Skeletal muscle tissue (tissue), 4 donors: ENCODE data around the gene NCAM1. TPM values are rescaled to one million over a fixed set of nuclear protein-coding genes. Genes with fewer than 3 reads are reported as not detected.

Experiments
- H3K27ac ChIP-seq: one replicate; pipeline ENCODE4 v1.7.0; 2013; ENCODE audit warnings: mild to moderate bottlenecking, low read depth, low read length, inconsistent platforms
- H3K27me3 ChIP-seq, 3 donors: one replicate each; pipeline ENCODE4 v1.7.0; 2013; ENCODE audit warnings: low read length in 3 of 3; ENCODE audit not compliant: control insufficient read depth in 3 of 3, insufficient read depth in 3 of 3
- H3K36me3 ChIP-seq, 3 donors: one replicate each; pipeline ENCODE4 v1.7.0; 2013; ENCODE audit warnings: low read length in 3 of 3; ENCODE audit not compliant: control insufficient read depth in 3 of 3, insufficient read depth in 3 of 3
- H3K4me1 ChIP-seq, 3 donors: one replicate each; pipeline ENCODE4 v1.7.0; 2013; ENCODE audit warnings: low read length in 3 of 3, mild to moderate bottlenecking in 3 of 3; ENCODE audit not compliant: control insufficient read depth in 3 of 3, insufficient read depth in 3 of 3
- H3K4me3 ChIP-seq, 3 donors: one replicate each; pipeline ENCODE4 v1.7.0; 2013; ENCODE audit warnings: low read length in 3 of 3
- H3K9ac ChIP-seq, 3 donors: one replicate each; pipeline ENCODE4 v1.7.0; 2013; ENCODE audit warnings: low read length in 3 of 3, mild to moderate bottlenecking in 3 of 3, moderate library complexity in 2 of 3, low read depth in 1 of 3
- H3K9me3 ChIP-seq, 3 donors: one replicate each; pipeline ENCODE4 v1.7.0; 2013; ENCODE audit warnings: low read length in 3 of 3; ENCODE audit not compliant: control insufficient read depth in 3 of 3
- total RNA-seq: library from RNA; depleted of rRNA; stranded (reverse); fragments of >200 nt; gene quantifications from one replicate; pipeline ENCODE4 v1.2.3, GENCODE V29; 2014
- donor health status: Osteomylitis.

Gene NCAM1
- total RNA-seq, 1 donor from 2014 or later: 63.7 TPM

DNA sequence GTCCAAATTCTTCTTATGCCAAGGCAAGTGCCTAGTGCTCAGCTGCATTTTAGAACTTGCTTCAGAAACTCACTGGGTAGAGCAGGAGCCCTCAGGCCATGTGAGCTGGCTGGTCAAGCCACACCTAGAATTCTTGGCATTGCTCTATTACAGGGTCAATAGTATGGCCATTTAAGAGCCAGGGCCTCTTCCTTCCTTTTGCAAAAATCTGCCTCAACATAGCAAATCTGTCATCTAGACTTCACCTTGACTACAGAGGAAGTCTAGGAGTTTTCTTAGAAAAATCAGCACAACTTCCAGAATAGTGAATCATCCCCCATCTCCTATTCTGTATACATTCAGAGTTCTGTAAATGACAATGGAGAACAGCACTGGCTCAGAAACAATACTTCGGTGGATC lies 241.2 kb downstream of the NCAM1 start:
- H3K9me3 ChIP-seq: no peaks in the 10 kb centered on the region
- no peak overlapping the region for H3K9ac ChIP-seq
- H3K27ac ChIP-seq: no peak overlapping the region
- H3K36me3 ChIP-seq: peaks cover 0 to 3% (median 0%) of the 10 kb centered on the region in 3 donors
- H3K4me3 ChIP-seq: no peak overlapping the region
- H3K27me3 ChIP-seq: no peaks in the 10 kb centered on the region
- H3K4me1 ChIP-seq: no peaks in the 10 kb centered on the region

- Histone ChIP-seq H3K27ac (no peak overlapping the region), H3K9ac (no peak overlapping the region), H3K36me3 (peaks cover 0 to 10% (median 3%) of the 10 kb centered on the region in 3 donors), H3K9me3 (no peaks in the 10 kb centered on the region), H3K4me3 (no peak overlapping the region), H3K27me3 (no peaks in the 10 kb centered on the region), H3K4me1 (no peaks in the 10 kb centered on the region)
Observed at GRCh38 chr11:113203141-113203753, 242.0 kb downstream of the NCAM1 start.

DNA sequence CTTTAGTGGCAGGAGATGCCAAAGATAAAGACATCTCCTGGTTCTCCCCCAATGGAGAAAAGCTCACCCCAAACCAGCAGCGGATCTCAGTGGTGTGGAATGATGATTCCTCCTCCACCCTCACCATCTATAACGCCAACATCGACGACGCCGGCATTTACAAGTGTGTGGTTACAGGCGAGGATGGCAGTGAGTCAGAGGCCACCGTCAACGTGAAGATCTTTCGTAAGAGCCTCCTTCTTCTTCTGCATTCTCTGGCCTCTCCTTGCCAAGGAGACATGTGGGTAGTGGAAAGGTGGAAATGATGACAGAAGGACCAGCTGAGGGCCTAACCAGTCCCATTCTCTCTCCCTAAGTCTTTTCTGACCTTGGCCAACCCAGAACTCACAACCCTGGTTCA lies 243.1 kb downstream of the NCAM1 start:
- H3K36me3 ChIP-seq: peaks cover 0 to 12% (median 3%) of the 10 kb centered on the region in 3 donors
- H3K9ac ChIP-seq: no peak overlapping the region
- H3K27me3 ChIP-seq: no peaks in the 10 kb centered on the region
- H3K4me3 ChIP-seq: no peak overlapping the region
- H3K9me3 ChIP-seq: no peaks in the 10 kb centered on the region
- no peaks in the 10 kb centered on the region for H3K4me1 ChIP-seq
- H3K27ac ChIP-seq: no peak overlapping the region

DNA sequence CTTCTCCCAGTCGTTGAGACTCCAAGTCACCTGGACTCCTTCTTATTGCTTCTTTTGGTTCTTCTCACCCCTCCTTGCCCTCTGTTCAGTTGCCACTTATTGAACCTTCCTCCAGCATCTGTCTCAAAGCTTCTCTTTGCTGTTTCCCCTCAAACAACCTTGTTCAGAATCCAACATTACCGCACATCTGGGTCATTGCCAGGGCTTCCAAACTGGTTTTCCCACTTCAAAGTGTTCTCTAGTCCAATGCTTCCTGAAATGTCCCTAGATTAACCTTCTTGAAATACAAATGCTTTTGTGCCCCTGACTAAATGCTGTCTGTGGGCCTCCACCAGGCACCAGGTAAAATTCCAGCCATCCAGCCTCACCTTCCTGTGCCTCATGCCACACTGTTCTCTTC lies 252.3 kb downstream of the NCAM1 start:
- H3K27me3 ChIP-seq: no peaks in the 10 kb centered on the region
- no peaks in the 10 kb centered on the region for H3K4me1 ChIP-seq
- no peak overlapping the region for H3K27ac ChIP-seq
- H3K9ac ChIP-seq: no peak overlapping the region
- H3K36me3 ChIP-seq: peaks cover 0 to 4% (median 0%) of the 10 kb centered on the region in 3 donors
- no peak overlapping the region for H3K4me3 ChIP-seq
- no peaks in the 10 kb centered on the region for H3K9me3 ChIP-seq

DNA sequence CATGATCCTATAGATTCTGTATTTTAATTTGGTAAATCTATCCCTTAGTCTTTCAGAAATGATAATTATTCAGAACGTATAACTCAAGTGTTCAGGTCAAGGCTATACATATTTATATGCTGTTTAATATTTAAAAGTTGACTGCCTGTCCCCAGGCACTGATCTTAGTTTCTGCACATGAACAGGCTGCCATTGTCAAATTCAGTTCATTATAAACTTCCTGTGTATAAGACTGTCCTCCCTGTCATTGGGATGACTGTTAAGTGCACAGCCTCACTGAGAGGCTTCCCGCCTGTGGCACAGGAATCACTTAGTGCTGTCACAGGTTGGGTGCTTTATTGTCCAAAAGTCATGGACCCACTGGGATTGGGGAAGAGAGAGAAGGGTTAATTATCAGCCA lies 261.0 kb downstream of the NCAM1 start:
- H3K4me1 ChIP-seq: no peaks in the 10 kb centered on the region
- no peak overlapping the region for H3K27ac ChIP-seq
- H3K36me3 ChIP-seq: peaks cover 0 to 2% (median 0%) of the 10 kb centered on the region in 3 donors
- H3K9me3 ChIP-seq: no peaks in the 10 kb centered on the region
- H3K9ac ChIP-seq: no peak overlapping the region
- H3K4me3 ChIP-seq: no peak overlapping the region
- H3K27me3 ChIP-seq: no peaks in the 10 kb centered on the region

DNA sequence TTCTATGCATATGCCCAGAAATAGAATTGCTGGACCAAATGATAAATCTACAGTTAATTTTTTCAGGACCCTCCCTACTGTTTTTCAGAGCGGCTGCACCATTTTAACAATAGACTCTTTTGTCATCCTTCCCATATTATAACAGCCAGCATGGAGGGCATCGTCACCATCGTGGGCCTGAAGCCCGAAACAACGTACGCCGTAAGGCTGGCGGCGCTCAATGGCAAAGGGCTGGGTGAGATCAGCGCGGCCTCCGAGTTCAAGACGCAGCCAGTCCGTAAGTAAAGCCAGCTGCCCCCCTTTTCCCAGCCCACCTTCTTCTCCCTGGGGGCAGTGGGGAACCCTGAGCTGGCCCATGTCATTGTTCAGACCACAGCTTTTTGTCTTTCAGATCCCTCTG lies 273.7 kb downstream of the NCAM1 start:
- Histone ChIP-seq H3K4me3 (no peak overlapping the region), H3K36me3 (peaks cover 0 to 4% (median 0%) of the 10 kb centered on the region in 3 donors), H3K9ac (no peak overlapping the region), H3K27me3 (peaks cover 0 to 4% (median 2%) of the 10 kb centered on the region in 3 donors), H3K27ac (no peak overlapping the region), H3K4me1 (no peaks in the 10 kb centered on the region), H3K9me3 (no peaks in the 10 kb centered on the region)

DNA sequence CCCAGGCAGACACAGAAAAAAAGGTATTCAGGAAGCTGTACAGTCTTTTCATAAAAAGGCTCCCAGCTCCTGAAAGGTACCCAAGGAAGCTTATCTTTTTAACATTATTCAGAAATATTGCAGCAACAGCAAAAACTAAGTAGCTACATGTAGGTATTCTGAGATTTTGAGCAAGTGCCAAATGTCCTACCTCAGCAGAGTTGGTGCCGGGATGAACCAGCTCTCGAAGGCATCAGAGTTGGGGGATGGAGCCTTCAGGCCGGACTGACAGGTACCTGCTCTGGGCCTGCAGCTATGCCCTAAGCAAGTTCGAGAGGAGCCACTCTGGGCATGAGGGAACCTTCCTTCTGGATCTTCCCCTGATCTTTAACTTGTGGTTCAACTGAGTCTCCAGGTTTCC lies 276.0 kb downstream of the NCAM1 start:
- Histone ChIP-seq H3K9ac (no peak overlapping the region), H3K27ac (no peak overlapping the region), H3K4me3 (no peak overlapping the region), H3K9me3 (no peaks in the 10 kb centered on the region), H3K36me3 (peaks cover 0 to 4% (median 0%) of the 10 kb centered on the region in 3 donors), H3K27me3 (peaks cover 0 to 4% (median 2%) of the 10 kb centered on the region in 3 donors), H3K4me1 (no peaks in the 10 kb centered on the region)

DNA sequence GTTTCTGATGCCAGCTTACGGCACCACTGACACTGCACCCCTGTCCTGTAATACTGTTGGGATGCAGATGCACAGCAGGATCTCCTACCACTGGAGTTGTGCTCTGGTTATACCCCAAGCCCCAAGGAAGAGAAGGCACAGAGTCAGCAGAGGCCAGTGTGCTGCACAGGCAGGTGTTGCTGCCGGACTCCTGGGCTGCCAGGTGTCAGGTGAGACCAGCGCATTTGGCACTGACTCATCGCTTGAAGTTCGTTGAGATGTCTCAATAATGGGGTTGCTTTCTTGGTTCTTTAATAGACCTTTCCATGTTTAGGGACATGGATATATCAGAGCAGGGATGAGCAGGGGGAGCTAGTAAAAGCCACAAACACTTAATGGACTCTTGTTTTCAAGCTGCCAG lies 277.5 kb downstream of the NCAM1 start:
- Histone ChIP-seq H3K9me3 (no peaks in the 10 kb centered on the region), H3K27me3 (peaks cover 0 to under 1% (median 0%) of the 10 kb centered on the region in 3 donors), H3K4me1 (peaks cover 0 to 11% (median 7%) of the 10 kb centered on the region in 3 donors), H3K4me3 (no peak overlapping the region), H3K27ac (no peak overlapping the region), H3K36me3 (no peaks in the 10 kb centered on the region), H3K9ac (no peak overlapping the region)

DNA sequence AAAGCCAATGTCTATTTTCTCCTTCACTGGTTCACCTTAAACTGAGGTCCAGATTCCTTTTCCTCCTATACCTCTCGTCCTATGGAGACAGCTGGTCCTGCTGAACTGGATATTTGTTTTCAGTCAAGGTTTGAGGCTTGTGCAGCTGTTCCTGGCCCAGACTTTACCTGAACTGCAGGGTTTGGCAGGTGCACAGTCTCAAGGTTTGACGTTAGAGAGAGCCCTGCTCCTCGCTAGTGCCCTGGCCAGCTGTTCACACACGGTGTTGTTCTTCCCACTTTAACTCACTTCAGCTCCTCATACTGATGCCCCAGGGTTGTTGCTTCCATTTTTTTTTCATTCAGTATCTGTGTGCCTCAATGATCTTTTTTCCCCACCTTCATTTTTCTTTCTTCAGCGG lies 279.2 kb downstream of the NCAM1 start:
- H3K9me3 ChIP-seq: no peaks in the 10 kb centered on the region
- H3K36me3 ChIP-seq: no peaks in the 10 kb centered on the region
- peaks cover 0 to 11% (median 7%) of the 10 kb centered on the region in 3 donors for H3K4me1 ChIP-seq
- no peak overlapping the region for H3K9ac ChIP-seq
- no peak overlapping the region for H3K27ac ChIP-seq
- no peaks in the 10 kb centered on the region for H3K27me3 ChIP-seq
- no peak overlapping the region for H3K4me3 ChIP-seq

GRCh38 chr11:113240790-113241635 lies 279.8 kb downstream of the NCAM1 start:
- no peak overlapping the region for H3K4me3 ChIP-seq
- no peaks in the 10 kb centered on the region for H3K9me3 ChIP-seq
- peaks cover 0 to 11% (median 7%) of the 10 kb centered on the region in 3 donors for H3K4me1 ChIP-seq
- H3K36me3 ChIP-seq: no peaks in the 10 kb centered on the region
- H3K27ac ChIP-seq: no peak overlapping the region
- H3K27me3 ChIP-seq: no peaks in the 10 kb centered on the region
- no peak overlapping the region for H3K9ac ChIP-seq
